GM21619 (cell line): ENCODE results near the gene BLOC1S3.

ENCODE experiments used
- ATAC-seq: cut with Tn5 transposase; IDR thresholded peaks from one replicate; pipeline ENCODE4 v1.9.1; 2021; ENCODE audit not compliant: unreplicated experiment

BLOC1S3 gene

GRCh38 chr19:45178262-45179071 is at the start of gene BLOC1S3:
BLOC1S3 (plus strand) TSS chr19:45178784; CDS start chr19:45179297, 513 bp downstream.
- peak; percentile 78 for ATAC-seq

GRCh38 chr19:45128806-45129205 is 49.8 kb upstream of the BLOC1S3 start:
- ATAC-seq: no peak

- no peak for ATAC-seq
Measured at GRCh38 chr19:45130236-45130635, 48.3 kb upstream of the BLOC1S3 start.

- ATAC-seq: no peak
Measured at GRCh38 chr19:45130888-45131615, 47.5 kb upstream of the BLOC1S3 start.

- no peak for ATAC-seq
Measured at GRCh38 chr19:45133661-45134060, 44.9 kb upstream of the BLOC1S3 start.

GRCh38 chr19:45135176-45135885 is 43.3 kb upstream of the BLOC1S3 start:
- no peak for ATAC-seq

GRCh38 chr19:45136507-45137178 is 41.9 kb upstream of the BLOC1S3 start:
- ATAC-seq: peak; percentile 5

- peak; percentile 88 for ATAC-seq
Measured at GRCh38 chr19:45137179-45137761, 41.3 kb upstream of the BLOC1S3 start.

- ATAC-seq: no peak
Measured at GRCh38 chr19:45138303-45138751, 40.3 kb upstream of the BLOC1S3 start.

- no peak for ATAC-seq
Measured at GRCh38 chr19:45139286-45140143, 39.1 kb upstream of the BLOC1S3 start.

GRCh38 chr19:45140144-45140503 is 38.5 kb upstream of the BLOC1S3 start:
- no peak for ATAC-seq

- ATAC-seq: no peak
Measured at GRCh38 chr19:45140533-45140932, 38.1 kb upstream of the BLOC1S3 start.

- no peak for ATAC-seq
Measured at GRCh38 chr19:45141203-45141900, 37.2 kb upstream of the BLOC1S3 start.

GRCh38 chr19:45142016-45142725 is 36.4 kb upstream of the BLOC1S3 start:
- no peak for ATAC-seq

GRCh38 chr19:45142726-45143110 is 35.9 kb upstream of the BLOC1S3 start:
- ATAC-seq: no peak

- ATAC-seq: no peak
Measured at GRCh38 chr19:45144431-45145269, 33.9 kb upstream of the BLOC1S3 start.
